Body of pancreas (tissue), 4 donors: ENCODE data around the gene ABCG1.

Experiments used
- CTCF ChIP-seq, 7 experiments: fragments of 450-650 bp in 4 of 7; fragments of 200-600 bp in 3 of 7; sonication (generic) in 3 of 7; IDR thresholded peaks; one replicate each; pipeline ENCODE4 v1.5.1; 2016 to 2019; ENCODE audit warnings: antibody characterized with exemption in 7 of 7
- POLR2A ChIP-seq, 3 donors: fragments of 450-650 bp; IDR thresholded peaks; one replicate each; pipeline ENCODE4 v1.6.1; 2016; ENCODE audit warnings: antibody characterized with exemption in 3 of 3, mild to moderate bottlenecking in 2 of 3

- TF ChIP-seq CTCF (IDR thresholded peaks at IDR 0.05) (no peak), POLR2A (IDR thresholded peaks at IDR 0.05) (no peak)
These were observed 61.6 kb downstream of the ABCG1 start for GRCh38 chr21:42280356-42281180.
